Testis (tissue), 2 donors: ENCODE measurements around the gene LRRC1.

Source experiments
- POLR2A ChIP-seq: fragments of 450-650 bp; IDR thresholded peaks from one replicate; pipeline ENCODE4 v1.6.1; 2017; ENCODE audit warnings: antibody characterized with exemption, mild to moderate bottlenecking, moderate library complexity
- TF ChIP-seq, protein P1 (sequence below), 3 experiments: fragments of 450-650 bp in 2 of 3; fragments of 200-600 bp in 1 of 3; sonication (generic) in 1 of 3; IDR thresholded peaks; one replicate each; pipeline ENCODE4 v1.5.1; 2016 to 2019; ENCODE audit warnings: antibody characterized with exemption in 3 of 3, mild to moderate bottlenecking in 2 of 3, moderate library complexity in 1 of 3

- TF ChIP-seq, protein P1, sequence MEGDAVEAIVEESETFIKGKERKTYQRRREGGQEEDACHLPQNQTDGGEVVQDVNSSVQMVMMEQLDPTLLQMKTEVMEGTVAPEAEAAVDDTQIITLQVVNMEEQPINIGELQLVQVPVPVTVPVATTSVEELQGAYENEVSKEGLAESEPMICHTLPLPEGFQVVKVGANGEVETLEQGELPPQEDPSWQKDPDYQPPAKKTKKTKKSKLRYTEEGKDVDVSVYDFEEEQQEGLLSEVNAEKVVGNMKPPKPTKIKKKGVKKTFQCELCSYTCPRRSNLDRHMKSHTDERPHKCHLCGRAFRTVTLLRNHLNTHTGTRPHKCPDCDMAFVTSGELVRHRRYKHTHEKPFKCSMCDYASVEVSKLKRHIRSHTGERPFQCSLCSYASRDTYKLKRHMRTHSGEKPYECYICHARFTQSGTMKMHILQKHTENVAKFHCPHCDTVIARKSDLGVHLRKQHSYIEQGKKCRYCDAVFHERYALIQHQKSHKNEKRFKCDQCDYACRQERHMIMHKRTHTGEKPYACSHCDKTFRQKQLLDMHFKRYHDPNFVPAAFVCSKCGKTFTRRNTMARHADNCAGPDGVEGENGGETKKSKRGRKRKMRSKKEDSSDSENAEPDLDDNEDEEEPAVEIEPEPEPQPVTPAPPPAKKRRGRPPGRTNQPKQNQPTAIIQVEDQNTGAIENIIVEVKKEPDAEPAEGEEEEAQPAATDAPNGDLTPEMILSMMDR (IDR thresholded peaks at IDR 0.05): no peak
- no peak for TF ChIP-seq POLR2A
Measured at GRCh38 chr6:53746442-53747103, 48.2 kb upstream of the LRRC1 start.
